Central memory CD8-positive, alpha-beta T cell (primary cell): ENCODE results near the gene ACSM4.
A peak's percentile ranks its signal among the peaks of the same experiment; 100 is the strongest.
"Not testable (repeated sequence)": the region's sequence is repeated elsewhere in the genome, so short reads cannot be mapped to it uniquely, and the experiment has no call there.

ENCODE experiments used
- ATAC-seq: fragments of 150-1000 bp; cut with Tn5 transposase; replicated peaks from 2 replicates; pipeline ENCODE4 v1.10.0; 2022; ENCODE audit warnings: mild to moderate bottlenecking, moderate FRiP score, moderate number of reproducible peaks; ENCODE audit not compliant: poor library complexity, severe bottlenecking; ENCODE audit errors: extremely low read depth
- DNase-seq, 2 donors: peaks; one replicate each; pipeline ENCODE4 v3.0.0; 2021; ENCODE audit warnings: low spot score in 2 of 2
- H3K27ac Mint-ChIP-seq: one replicate; pipeline ENCODE4 v1.8.0; 2022; ENCODE audit warnings: low read depth, mild to moderate bottlenecking, moderate library complexity, mixed read lengths
- H3K27me3 Mint-ChIP-seq: one replicate; pipeline ENCODE4 v1.8.0; 2022; ENCODE audit warnings: mixed read lengths
- H3K36me3 Mint-ChIP-seq: one replicate; pipeline ENCODE4 v1.8.0; 2022; ENCODE audit warnings: mild to moderate bottlenecking, moderate library complexity, mixed read lengths; ENCODE audit not compliant: insufficient read depth
- H3K4me1 Mint-ChIP-seq: one replicate; pipeline ENCODE4 v1.8.0; 2022; ENCODE audit warnings: mixed read lengths
- H3K4me3 Mint-ChIP-seq: one replicate; pipeline ENCODE4 v1.8.0; 2022; ENCODE audit warnings: mild to moderate bottlenecking, moderate library complexity, mixed read lengths
- H3K9me3 Mint-ChIP-seq: one replicate; pipeline ENCODE4 v1.8.0; 2022; ENCODE audit warnings: mixed read lengths

Gene ACSM4

DNA sequence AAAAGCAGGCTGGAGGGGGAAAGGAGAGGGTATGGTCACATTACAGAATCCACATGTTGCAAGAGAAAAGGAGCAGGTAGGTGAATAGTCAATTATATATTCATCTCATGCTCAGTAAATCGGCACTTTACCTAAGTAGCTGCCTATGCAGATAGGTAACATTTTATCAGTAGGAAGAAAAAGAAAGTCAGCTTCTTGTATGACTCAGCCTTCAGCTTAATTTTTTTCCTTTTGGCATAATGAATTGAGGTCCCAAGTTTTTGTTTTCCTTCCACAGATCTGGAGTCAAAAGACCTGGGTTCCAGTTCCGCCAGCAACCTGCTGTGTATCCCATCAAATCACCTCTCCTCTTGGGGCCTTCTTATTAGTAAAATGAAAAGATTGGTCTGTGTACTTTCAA lies 6.0 kb upstream of the ACSM4 start:
- H3K36me3 Mint-ChIP-seq, result no peaks in the 10 kb centered on the region
- no peaks in the 10 kb centered on the region for H3K4me1 Mint-ChIP-seq
- no peak overlapping the region for H3K4me3 Mint-ChIP-seq
- peaks cover 71% of the 10 kb centered on the region for H3K27me3 Mint-ChIP-seq
- DNase-seq, result no peak
- no peak for ATAC-seq
- no peak overlapping the region for H3K27ac Mint-ChIP-seq
- H3K9me3 Mint-ChIP-seq, result no peaks in the 10 kb centered on the region

DNA sequence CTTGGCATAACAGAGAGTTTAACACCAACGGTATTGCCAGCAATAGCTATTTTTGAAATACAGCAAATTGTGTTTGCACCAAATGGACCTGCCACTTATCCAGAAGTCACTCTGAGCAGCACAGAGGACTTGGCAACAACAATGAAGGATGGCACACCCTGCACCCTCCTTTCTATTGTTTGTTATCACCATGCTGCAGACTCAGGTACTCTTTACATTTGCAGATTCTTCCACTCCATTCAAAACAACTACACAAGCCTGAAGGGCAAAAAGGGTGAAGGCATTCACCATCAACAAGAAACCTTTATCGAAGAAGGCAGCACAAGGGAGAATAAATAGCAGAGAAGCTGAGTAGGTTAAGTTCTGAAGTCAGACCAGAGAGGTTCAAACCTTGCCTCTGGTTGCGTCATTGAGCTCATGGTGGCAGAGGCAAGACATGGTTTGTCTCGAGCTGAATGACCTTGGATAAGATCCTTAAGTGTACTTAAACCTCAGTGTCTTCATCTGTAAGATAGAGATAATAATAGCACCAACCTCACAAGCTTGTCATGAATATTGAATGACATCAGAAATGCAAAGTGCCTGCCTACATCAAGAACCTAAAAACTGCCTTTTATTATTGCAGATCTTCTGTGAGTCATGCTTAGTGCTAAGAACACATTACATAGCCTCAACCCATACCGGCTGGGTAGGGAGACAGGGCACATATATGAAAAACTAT lies 1.4 kb upstream of the ACSM4 start:
- H3K27me3 Mint-ChIP-seq, result peaks cover 77% of the 10 kb centered on the region
- DNase-seq (no peak), ATAC-seq (no peak)
- H3K9me3 Mint-ChIP-seq, result no peaks in the 10 kb centered on the region
- no peak overlapping the region for H3K27ac Mint-ChIP-seq
- H3K36me3 Mint-ChIP-seq, result no peaks in the 10 kb centered on the region
- H3K4me3 Mint-ChIP-seq, result no peak overlapping the region
- H3K4me1 Mint-ChIP-seq, result no peaks in the 10 kb centered on the region

GRCh38 chr12:7303230-7303629 lies 642 bp upstream of the ACSM4 start:
- Mint-ChIP-seq H3K9me3 (no peaks in the 10 kb centered on the region), H3K4me1 (no peaks in the 10 kb centered on the region), H3K27me3 (peaks cover 69% of the 10 kb centered on the region), H3K4me3 (no peak overlapping the region), H3K27ac (no peak overlapping the region), H3K36me3 (no peaks in the 10 kb centered on the region)
- ATAC-seq (no peak), DNase-seq (no peak)

- DNase-seq (no peak), ATAC-seq (no peak)
- Mint-ChIP-seq H3K4me1 (no peaks in the 10 kb centered on the region), H3K27ac (no peak overlapping the region), H3K27me3 (peaks cover 57% of the 10 kb centered on the region), H3K4me3 (no peak overlapping the region), H3K36me3 (no peaks in the 10 kb centered on the region), H3K9me3 (no peaks in the 10 kb centered on the region)
Measured at GRCh38 chr12:7304456-7304855, 584 bp downstream of the ACSM4 start.

GRCh38 chr12:7310070-7310469 lies 6.2 kb downstream of the ACSM4 start:
- ATAC-seq (no peak), DNase-seq (no peak)
- no peaks in the 10 kb centered on the region for H3K36me3 Mint-ChIP-seq
- H3K27me3 Mint-ChIP-seq, result peaks cover 16% of the 10 kb centered on the region
- H3K9me3 Mint-ChIP-seq, result no peaks in the 10 kb centered on the region
- no peaks in the 10 kb centered on the region for H3K4me1 Mint-ChIP-seq
- H3K4me3 Mint-ChIP-seq, result no peak overlapping the region
- no peak overlapping the region for H3K27ac Mint-ChIP-seq

GRCh38 chr12:7319930-7320329 lies 16.1 kb downstream of the ACSM4 start:
- Mint-ChIP-seq H3K27ac (no peak overlapping the region), H3K27me3 (no peaks in the 10 kb centered on the region), H3K9me3 (no peaks in the 10 kb centered on the region), H3K4me1 (no peaks in the 10 kb centered on the region), H3K4me3 (no peak overlapping the region), H3K36me3 (peaks cover 1% of the 10 kb centered on the region)
- ATAC-seq, result no peak
- no peak for DNase-seq

GRCh38 chr12:7321624-7322023 lies 17.8 kb downstream of the ACSM4 start:
- no peak overlapping the region for H3K4me3 Mint-ChIP-seq
- no peaks in the 10 kb centered on the region for H3K4me1 Mint-ChIP-seq
- peaks cover 1% of the 10 kb centered on the region for H3K36me3 Mint-ChIP-seq
- H3K9me3 Mint-ChIP-seq, result no peaks in the 10 kb centered on the region
- H3K27me3 Mint-ChIP-seq, result no peaks in the 10 kb centered on the region
- H3K27ac Mint-ChIP-seq, result no peak overlapping the region
- DNase-seq (no peak), ATAC-seq (no peak)

DNA sequence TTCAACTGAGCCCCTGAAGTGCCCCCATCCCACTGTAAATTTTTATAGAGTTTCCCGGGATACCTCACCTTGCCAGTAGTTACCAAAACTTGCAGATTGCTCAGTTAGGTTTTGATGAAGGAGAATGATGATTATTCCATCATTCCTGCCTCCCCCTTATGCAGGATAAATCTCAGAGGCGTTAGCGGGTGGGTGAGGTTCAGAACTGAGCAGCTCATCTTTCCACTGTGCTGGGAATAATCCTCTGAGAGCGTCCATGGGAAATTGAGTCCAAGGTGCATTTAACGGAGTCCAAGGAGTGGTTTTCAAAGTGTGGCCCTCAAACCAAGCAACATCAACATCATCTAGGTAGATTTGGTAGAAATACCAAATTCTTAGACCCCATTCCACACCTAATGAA lies 18.7 kb downstream of the ACSM4 start:
- Mint-ChIP-seq H3K9me3 (no peaks in the 10 kb centered on the region), H3K4me1 (no peaks in the 10 kb centered on the region), H3K36me3 (peaks cover 1% of the 10 kb centered on the region), H3K4me3 (no peak overlapping the region), H3K27me3 (peaks cover 4% of the 10 kb centered on the region), H3K27ac (no peak overlapping the region)
- DNase-seq (no peak), ATAC-seq (no peak)

- Mint-ChIP-seq H3K27ac (no peak overlapping the region), H3K4me3 (no peak overlapping the region), H3K4me1 (no peaks in the 10 kb centered on the region), H3K27me3 (peaks cover 13% of the 10 kb centered on the region), H3K9me3 (no peaks in the 10 kb centered on the region), H3K36me3 (peaks cover 1% of the 10 kb centered on the region)
- DNase-seq, result no peak
- ATAC-seq, result no peak
Measured at GRCh38 chr12:7324176-7324575, 20.3 kb downstream of the ACSM4 start.

- no peaks in the 10 kb centered on the region for H3K9me3 Mint-ChIP-seq
- no peak for ATAC-seq
- peaks cover 21% of the 10 kb centered on the region for H3K27me3 Mint-ChIP-seq
- DNase-seq, result no peak
- H3K36me3 Mint-ChIP-seq, result no peaks in the 10 kb centered on the region
- no peak overlapping the region for H3K27ac Mint-ChIP-seq
- H3K4me3 Mint-ChIP-seq, result no peak overlapping the region
- H3K4me1 Mint-ChIP-seq, result peaks cover 7% of the 10 kb centered on the region
Measured at GRCh38 chr12:7327918-7328317, 24.0 kb downstream of the ACSM4 start.

DNA sequence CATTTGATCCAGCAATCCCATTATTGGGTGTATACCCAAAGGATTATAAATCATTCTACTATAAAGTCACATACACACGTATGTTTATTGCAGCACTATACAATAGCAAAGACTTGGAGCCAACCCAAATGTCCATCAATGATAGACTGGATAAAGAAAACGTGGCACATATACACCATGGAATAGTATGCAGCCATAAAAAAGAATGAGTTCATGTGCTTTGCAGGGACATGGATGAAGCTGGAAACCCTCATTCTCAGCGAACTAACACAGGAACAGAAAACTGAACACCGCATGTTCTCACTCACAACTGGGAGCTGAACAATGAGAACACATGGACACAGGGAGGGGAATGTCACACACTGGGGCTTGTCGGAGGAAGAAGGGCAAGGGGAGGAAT lies 33.9 kb downstream of the ACSM4 start:
- not testable (repeated sequence) for H3K4me1 Mint-ChIP-seq, H3K4me3 Mint-ChIP-seq, H3K36me3 Mint-ChIP-seq, H3K9me3 Mint-ChIP-seq, H3K27ac Mint-ChIP-seq, DNase-seq, ATAC-seq, H3K27me3 Mint-ChIP-seq

DNA sequence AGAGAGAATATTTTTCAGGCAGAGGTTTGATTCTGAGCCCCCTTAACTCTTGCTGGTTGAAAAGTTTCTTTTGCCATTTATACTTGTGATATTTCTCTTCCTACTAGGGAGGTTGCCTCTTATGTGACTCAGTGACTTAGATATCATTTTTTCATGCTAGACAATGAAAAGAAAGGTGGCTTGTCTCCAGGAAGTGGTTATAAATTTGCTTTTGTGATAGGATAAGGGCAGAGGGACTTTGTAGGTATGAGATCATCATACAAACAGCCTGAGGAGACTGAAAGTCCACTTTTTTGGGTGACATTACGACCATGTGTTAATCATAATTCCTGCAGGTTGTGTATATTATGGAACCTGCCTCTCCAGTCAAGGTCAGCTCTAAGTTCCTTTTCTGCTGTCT lies 35.8 kb downstream of the ACSM4 start:
- no peak for ATAC-seq

GRCh38 chr12:7344833-7345606 lies 41.1 kb downstream of the ACSM4 start:
- no peak for DNase-seq
- H3K27ac Mint-ChIP-seq, result peak overlapping the region; percentile 1
- ATAC-seq, result no peak
- peaks cover 6% of the 10 kb centered on the region for H3K9me3 Mint-ChIP-seq
- peaks cover 21% of the 10 kb centered on the region for H3K4me1 Mint-ChIP-seq
- peaks cover 3% of the 10 kb centered on the region for H3K36me3 Mint-ChIP-seq
- no peaks in the 10 kb centered on the region for H3K27me3 Mint-ChIP-seq
- H3K4me3 Mint-ChIP-seq, result no peak overlapping the region

More for the DNA sequence above, 35.8 kb downstream of the ACSM4 start:
- no peak overlapping the region for H3K4me3 Mint-ChIP-seq
- H3K27ac Mint-ChIP-seq, result peak overlapping the region; percentile 3
- DNase-seq, result no peak
- H3K36me3 Mint-ChIP-seq, result no peaks in the 10 kb centered on the region
- H3K4me1 Mint-ChIP-seq, result peaks cover 7% of the 10 kb centered on the region
- H3K9me3 Mint-ChIP-seq, result peaks cover 6% of the 10 kb centered on the region
- H3K27me3 Mint-ChIP-seq, result no peaks in the 10 kb centered on the region
